ENCODE results near the gene MYL6B.

The MYL6B gene

DNA sequence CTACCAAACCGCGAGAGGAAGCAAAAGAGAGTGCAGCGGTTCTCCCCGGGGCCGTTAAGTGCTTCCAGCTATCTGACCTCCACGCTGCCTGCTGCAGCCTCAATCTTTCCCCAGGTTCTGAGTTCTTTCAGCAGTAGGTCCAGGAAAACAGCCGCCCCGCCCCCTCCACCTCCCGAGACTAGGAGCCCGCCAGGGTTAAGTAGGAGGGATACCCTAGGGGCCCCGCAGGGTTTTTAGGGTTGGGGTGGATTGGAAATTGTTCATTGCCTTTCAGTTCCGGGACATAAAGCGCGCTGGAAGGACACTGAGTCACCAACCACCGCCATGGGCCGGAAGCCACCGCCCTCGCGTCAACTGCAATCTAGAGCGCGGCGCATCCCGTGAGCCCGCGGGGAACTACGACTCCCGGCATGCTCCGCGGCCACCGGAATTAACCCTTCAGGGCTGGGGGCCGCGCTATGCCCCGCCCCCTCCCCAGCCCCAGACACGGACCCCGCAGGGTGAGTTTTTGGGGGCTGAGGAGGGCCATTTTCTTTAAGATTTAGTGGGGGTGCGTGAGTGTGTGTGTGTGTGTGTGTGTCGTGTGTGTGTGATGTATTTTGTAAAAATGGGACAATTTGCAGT is at the start of gene MYL6B:
TSS of gene MYL6B (plus strand) at position 456 of the 624 bp plus-strand sequence. CDS start 1,332 bp downstream, outside the sequence.
- H3K36me3 ChIP-seq (ENCODE audit: control insufficient read depth, insufficient read depth, low read length): no peaks in the 10 kb centered on the region
- H3K4me3 ChIP-seq (ENCODE audit: low read depth, low read length): peak within 1 kb of the TSS; percentile 82
- peaks cover 14% of the 10 kb centered on the region for H3K4me1 ChIP-seq
- H3K4me2 ChIP-seq (ENCODE audit: low read length): peak within 1 kb of the TSS; percentile 83
- TF ChIP-seq, protein P1, sequence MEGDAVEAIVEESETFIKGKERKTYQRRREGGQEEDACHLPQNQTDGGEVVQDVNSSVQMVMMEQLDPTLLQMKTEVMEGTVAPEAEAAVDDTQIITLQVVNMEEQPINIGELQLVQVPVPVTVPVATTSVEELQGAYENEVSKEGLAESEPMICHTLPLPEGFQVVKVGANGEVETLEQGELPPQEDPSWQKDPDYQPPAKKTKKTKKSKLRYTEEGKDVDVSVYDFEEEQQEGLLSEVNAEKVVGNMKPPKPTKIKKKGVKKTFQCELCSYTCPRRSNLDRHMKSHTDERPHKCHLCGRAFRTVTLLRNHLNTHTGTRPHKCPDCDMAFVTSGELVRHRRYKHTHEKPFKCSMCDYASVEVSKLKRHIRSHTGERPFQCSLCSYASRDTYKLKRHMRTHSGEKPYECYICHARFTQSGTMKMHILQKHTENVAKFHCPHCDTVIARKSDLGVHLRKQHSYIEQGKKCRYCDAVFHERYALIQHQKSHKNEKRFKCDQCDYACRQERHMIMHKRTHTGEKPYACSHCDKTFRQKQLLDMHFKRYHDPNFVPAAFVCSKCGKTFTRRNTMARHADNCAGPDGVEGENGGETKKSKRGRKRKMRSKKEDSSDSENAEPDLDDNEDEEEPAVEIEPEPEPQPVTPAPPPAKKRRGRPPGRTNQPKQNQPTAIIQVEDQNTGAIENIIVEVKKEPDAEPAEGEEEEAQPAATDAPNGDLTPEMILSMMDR (IDR thresholded peaks at IDR 0.05): no peak
- H3K27me3 ChIP-seq (ENCODE audit: control insufficient read depth, insufficient read depth, low read length): no peaks in the 10 kb centered on the region
- peak within 1 kb of the TSS; percentile 85 for H3K9ac ChIP-seq
- no peaks in the 10 kb centered on the region for H3K9me3 ChIP-seq (ENCODE audit: control insufficient read depth, low read length)
- no peaks in the 10 kb centered on the region for H3K79me2 ChIP-seq
- H2AFZ ChIP-seq: peak within 1 kb of the TSS; percentile 88
- H3K27ac ChIP-seq: peak within 1 kb of the TSS; percentile 95

DNA sequence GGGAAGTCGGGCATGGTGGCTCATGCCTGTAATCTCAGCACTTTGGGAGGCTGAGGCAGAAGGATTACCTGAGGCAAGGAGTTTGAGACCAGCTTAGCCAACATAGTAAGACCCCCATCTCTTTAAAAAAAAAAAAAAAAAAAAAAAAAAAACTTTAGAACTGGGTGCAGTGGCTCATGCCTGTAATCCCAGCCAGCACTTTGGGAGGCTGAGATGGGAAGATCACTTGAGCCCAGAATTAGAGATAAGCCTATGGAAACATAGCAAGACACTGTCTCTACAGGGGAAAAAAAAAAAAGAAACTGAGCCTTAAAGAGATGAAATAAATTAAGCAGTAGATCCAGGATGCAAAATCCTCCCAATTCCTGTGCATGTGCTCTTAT is 49.7 kb upstream of the MYL6B start:
- TF ChIP-seq, protein P1 (IDR thresholded peaks at IDR 0.05): no peak
- Histone ChIP-seq H3K9ac (no peak overlapping the region), H3K36me3 (ENCODE audit: control insufficient read depth, insufficient read depth, low read length) (no peaks in the 10 kb centered on the region), H3K4me2 (ENCODE audit: low read length) (no peak overlapping the region), H2AFZ (no peak overlapping the region), H3K4me1 (peaks cover 13% of the 10 kb centered on the region), H3K27me3 (ENCODE audit: control insufficient read depth, insufficient read depth, low read length) (no peaks in the 10 kb centered on the region), H3K9me3 (ENCODE audit: control insufficient read depth, low read length) (no peaks in the 10 kb centered on the region), H3K27ac (no peak overlapping the region), H3K79me2 (peaks cover 17% of the 10 kb centered on the region), H3K4me3 (ENCODE audit: low read depth, low read length) (no peak overlapping the region)

DNA sequence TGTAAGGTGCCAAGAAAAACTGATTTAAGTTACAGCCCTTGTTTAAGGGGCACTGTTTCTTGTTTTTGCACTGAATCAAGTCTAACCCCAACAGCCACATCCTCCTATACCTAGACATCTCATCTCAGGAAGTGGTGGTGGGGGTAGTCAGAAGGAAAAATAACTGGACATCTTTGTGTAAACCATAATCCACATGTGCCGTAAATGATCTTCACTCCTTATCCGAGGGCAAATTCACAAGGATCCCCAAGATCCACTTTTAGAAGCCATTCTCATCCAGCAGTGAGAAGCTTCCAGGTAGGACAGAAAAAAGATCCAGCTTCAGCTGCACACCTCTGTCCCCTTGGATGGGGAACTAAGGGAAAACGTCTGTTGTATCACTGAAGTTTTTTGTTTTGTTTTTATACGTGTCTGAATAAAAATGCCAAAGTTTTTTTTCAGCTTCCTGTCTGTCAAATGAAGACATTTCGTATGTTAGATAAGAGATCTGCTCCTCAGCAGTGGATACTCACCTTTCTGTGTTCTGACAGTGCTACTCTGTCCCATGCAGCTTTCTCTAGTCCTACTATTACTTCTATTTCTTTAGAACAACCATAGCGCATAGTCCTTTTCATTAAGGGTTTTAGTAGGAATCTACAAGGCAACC is 49.2 kb upstream of the MYL6B start:
- H3K36me3 ChIP-seq (ENCODE audit: control insufficient read depth, insufficient read depth, low read length): no peaks in the 10 kb centered on the region
- H2AFZ ChIP-seq: peak overlapping the region; percentile 81
- H3K27ac ChIP-seq: peak overlapping the region; percentile 84
- H3K27me3 ChIP-seq (ENCODE audit: control insufficient read depth, insufficient read depth, low read length): no peaks in the 10 kb centered on the region
- H3K4me3 ChIP-seq (ENCODE audit: low read depth, low read length): peak overlapping the region; percentile 80
- peaks cover 17% of the 10 kb centered on the region for H3K79me2 ChIP-seq
- H3K9me3 ChIP-seq (ENCODE audit: control insufficient read depth, low read length): no peaks in the 10 kb centered on the region
- H3K9ac ChIP-seq: no peak overlapping the region
- peaks cover 13% of the 10 kb centered on the region for H3K4me1 ChIP-seq
- TF ChIP-seq, protein P1 (IDR thresholded peaks at IDR 0.05): no peak
- peak overlapping the region; percentile 75 for H3K4me2 ChIP-seq (ENCODE audit: low read length)

DNA sequence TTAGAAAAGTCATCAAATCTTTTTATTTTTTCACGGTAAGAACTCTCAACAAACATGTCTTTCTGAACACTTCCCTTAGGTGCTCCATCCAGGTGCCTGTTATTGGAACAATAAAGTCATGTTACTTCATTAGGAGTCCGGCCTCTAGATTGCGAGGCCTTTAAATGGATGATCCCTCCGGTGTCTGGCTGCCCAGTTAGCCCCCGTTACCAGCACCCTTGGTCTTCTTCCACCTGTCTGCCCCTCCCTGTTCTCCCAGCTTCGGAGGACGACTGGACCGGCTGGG is 48.6 kb upstream of the MYL6B start:
- H3K27me3 ChIP-seq (ENCODE audit: control insufficient read depth, insufficient read depth, low read length): no peaks in the 10 kb centered on the region

More for the DNA sequence above, 48.6 kb upstream of the MYL6B start:
- Histone ChIP-seq H3K9ac (no peak overlapping the region), H3K36me3 (ENCODE audit: control insufficient read depth, insufficient read depth, low read length) (no peaks in the 10 kb centered on the region), H3K4me1 (peaks cover 13% of the 10 kb centered on the region), H3K79me2 (peaks cover 17% of the 10 kb centered on the region), H2AFZ (peak overlapping the region; percentile 81), H3K9me3 (ENCODE audit: control insufficient read depth, low read length) (no peaks in the 10 kb centered on the region), H3K27ac (peak overlapping the region; percentile 84), H3K4me2 (ENCODE audit: low read length) (peak overlapping the region; percentile 75), H3K4me3 (ENCODE audit: low read depth, low read length) (peak overlapping the region; percentile 80)
- TF ChIP-seq, protein P1 (IDR thresholded peaks at IDR 0.05): no peak

Measured in parathyroid adenoma (tissue), 2 donors.